ENCODE data around the gene GNL3L.
"Not testable (repeated sequence)": the region's sequence is repeated elsewhere in the genome, so short reads cannot be mapped to it uniquely, and the experiment has no call there.

GNL3L gene

DNA sequence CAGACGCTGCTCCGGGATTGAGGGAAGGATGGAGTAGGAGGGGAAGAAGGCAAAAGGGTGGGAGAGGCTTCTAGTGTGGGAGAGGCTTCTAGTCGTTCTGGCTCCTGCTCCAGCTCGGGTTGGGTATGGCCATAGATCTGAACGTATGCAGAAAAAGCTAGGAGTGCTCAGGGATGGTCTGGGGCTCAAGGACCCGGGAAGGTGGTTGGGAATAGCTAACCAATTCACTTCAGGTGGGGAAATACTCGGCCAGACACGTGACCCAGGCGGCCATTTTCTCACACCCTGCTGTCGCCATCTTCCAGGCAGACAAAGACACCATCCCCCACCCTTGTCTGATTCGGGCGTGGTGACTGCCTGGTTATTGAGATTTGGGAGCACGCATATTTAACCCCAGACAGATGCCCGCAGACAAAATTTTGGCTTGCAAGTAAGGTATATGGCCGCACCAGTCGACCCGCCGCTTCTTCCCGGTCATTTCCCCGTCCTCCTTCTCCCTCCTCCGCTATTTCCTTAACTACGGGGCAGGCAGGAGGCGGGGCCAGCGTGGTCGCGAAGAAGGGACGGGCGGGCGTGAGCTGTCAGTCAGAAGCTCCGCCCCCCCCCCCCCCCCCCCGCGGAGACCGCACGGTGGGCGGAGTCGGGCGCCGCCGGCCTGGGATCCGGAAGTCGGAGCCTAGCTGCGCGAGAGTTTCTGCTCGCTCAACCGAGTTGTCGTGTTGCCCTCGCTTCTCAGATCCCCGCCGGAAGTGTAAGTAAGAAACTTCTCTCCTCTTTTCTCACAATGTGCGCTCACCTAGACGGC lies at the start of gene GNL3L:
Gene GNL3L (plus strand): TSS at position 668 of the 805 bp plus-strand sequence. CDS start 2,348 bp downstream, outside the sequence.
- DNase-seq (ENCODE audit: low read depth, low spot score) = peak; percentile 94

- peak; percentile 41 for DNase-seq (ENCODE audit: low read depth, low spot score)
Observed at GRCh38 chrX:54482839-54483593, 47.0 kb upstream of the GNL3L start.

- peak; percentile 27 for DNase-seq (ENCODE audit: low read depth, low spot score)
Observed at GRCh38 chrX:54483946-54484345, 46.1 kb upstream of the GNL3L start.

- DNase-seq (ENCODE audit: low read depth, low spot score) = peak; percentile 84
Observed at GRCh38 chrX:54484666-54485065, 45.4 kb upstream of the GNL3L start.

DNA sequence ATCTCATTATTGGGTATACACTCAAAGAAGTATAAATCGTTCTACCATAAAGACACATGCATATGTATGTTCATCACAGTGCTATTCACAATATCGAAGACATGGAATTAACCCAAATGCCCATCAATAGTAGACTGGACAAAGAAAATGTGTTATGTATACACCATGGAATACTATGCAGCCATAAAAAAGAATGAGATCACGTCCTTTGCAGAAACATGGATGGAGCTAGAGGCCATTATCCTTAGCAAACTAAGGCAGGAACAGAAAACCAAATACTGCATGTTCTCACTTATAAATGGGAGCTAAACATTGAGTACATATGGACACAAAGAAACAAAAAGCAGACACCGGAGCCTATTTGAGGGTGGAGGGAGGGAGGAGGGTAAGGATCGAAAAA lies 40.2 kb upstream of the GNL3L start:
- not testable (repeated sequence) for DNase-seq (ENCODE audit: low read depth, low spot score)

GRCh38 chrX:54492340-54492739 lies 37.7 kb upstream of the GNL3L start:
- peak; percentile 19 for DNase-seq (ENCODE audit: low read depth, low spot score)

- no peak for DNase-seq (ENCODE audit: low read depth, low spot score)
Observed at GRCh38 chrX:54494166-54494988, 35.6 kb upstream of the GNL3L start.

- DNase-seq (ENCODE audit: low read depth, low spot score) = peak; percentile 57
Observed at GRCh38 chrX:54494989-54495813, 34.8 kb upstream of the GNL3L start.

- DNase-seq (ENCODE audit: low read depth, low spot score) = peak; percentile 85
Observed at GRCh38 chrX:54495814-54496516, 34.1 kb upstream of the GNL3L start, which contains the start of gene FGD1. FGD1 (minus strand) TSS chrX:54496234; CDS start chrX:54495432, 802 bp downstream.

- DNase-seq (ENCODE audit: low read depth, low spot score) = no peak
Observed at GRCh38 chrX:54496517-54496852, 33.5 kb upstream of the GNL3L start.

- DNase-seq (ENCODE audit: low read depth, low spot score) = no peak
Observed at GRCh38 chrX:54496936-54497335, 33.1 kb upstream of the GNL3L start.

- peak; percentile 24 for DNase-seq (ENCODE audit: low read depth, low spot score)
Observed at GRCh38 chrX:54509400-54509799, 20.6 kb upstream of the GNL3L start.

GRCh38 chrX:54529151-54529550 lies 868 bp upstream of the GNL3L start:
- no peak for DNase-seq (ENCODE audit: low read depth, low spot score)

DNA sequence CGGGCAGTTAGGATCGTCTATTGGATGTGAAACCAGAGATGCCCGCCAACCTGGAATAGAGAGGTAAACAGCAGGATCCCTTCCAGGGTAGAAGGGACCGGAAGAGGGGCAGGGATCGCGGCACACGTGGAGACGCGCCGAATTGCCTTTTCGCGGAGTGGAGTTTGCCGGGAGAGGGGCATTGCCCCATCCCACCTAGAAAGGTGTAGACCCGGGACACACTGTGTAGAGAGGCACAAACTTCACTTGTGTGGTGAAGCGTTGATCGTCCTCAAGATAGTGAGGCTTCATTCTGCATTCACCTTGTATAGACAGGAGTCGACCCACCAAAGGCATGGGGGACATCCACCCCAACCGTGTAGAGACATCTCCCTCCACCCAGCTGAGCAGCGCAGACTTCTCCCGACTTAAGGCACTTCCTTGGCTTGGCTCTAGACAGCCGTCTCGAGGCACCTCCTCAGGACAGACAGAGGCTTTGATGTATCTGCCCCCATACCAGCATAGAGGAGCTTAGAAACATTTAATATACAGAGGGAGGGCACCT lies 410 bp downstream of the GNL3L start:
- no peak for DNase-seq (ENCODE audit: low read depth, low spot score)

- no peak for DNase-seq (ENCODE audit: low read depth, low spot score)
Observed at GRCh38 chrX:54534271-54534670, 4.3 kb downstream of the GNL3L start.

- DNase-seq (ENCODE audit: low read depth, low spot score) = peak; percentile 46
Observed at GRCh38 chrX:54540289-54540688, 10.3 kb downstream of the GNL3L start.

DNA sequence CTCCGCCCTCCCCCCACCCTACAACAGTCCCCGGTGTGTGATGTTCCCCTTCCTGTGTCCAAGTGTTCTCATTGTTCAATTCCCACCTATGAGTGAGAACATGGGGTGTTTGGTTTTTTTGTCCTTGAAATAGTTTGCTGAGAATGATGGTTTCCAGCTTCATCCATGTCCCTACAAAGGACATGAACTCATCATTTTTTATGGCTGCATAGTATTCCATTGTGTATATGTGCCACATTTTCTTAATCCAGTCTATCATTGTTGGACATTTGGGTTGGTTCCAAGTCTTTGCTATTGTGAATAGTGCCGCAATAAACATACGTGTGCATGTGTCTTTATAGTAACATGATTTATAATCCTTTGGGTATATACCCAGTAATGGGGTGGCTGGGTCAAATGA lies 12.2 kb downstream of the GNL3L start:
- DNase-seq (ENCODE audit: low read depth, low spot score) = not testable (repeated sequence)

DNA sequence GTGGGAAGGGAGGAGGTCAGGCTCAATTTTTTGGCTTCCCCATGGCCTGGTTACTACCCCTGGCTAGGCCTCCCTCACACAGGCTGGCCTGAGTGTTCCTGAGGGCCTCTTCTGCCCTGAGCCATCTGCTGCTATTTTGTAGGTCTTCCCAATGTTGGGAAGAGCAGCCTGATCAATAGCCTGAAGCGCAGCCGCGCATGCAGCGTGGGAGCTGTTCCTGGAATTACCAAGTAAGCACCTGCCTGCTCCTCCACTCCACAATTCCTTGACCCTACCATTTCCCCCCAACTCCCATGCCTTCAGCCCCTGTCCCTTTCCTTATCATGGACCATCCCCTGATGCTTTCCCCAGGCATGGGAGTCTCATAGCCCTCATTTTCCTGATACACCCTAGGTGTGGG lies 20.8 kb downstream of the GNL3L start:
- DNase-seq (ENCODE audit: low read depth, low spot score) = no peak

- DNase-seq (ENCODE audit: low read depth, low spot score) = no peak
Observed at GRCh38 chrX:54551801-54552200, 21.8 kb downstream of the GNL3L start.

DNA sequence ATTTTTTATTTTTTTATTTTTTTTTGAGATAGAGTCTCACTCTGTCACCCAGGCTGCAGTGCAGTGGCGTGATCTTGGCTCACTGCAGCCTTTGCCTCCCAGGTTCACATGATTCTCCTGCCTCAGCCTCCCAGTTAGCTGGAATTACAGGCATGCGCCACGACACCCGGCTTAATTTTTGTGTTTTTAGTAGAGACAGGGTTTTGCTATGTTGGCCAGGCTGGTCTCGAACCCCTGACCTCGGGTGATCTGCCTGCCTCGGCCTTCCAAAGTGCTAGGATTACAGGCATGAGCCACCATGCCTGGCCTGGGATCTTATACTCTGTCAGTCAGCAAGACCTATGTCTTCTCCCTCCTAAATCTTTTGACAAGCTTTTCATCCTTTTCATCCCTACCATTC lies 25.0 kb downstream of the GNL3L start:
- DNase-seq (ENCODE audit: low read depth, low spot score) = not testable (repeated sequence)
